H1 (cell line): ENCODE data around the gene DEXI. TPM values are rescaled to one million over a fixed set of nuclear protein-coding genes. Genes with fewer than 3 reads are reported as not detected.

Experiments
- CTCF ChIA-PET: fragments of 300-600 bp; sonication (Branson Sonifier 250); formaldehyde crosslinking; loops from one replicate; lab custom pipeline; 2021; ENCODE audit not compliant: partially characterized antibody; lab: Charles Lee
- POLR2A ChIA-PET: fragments of 300-600 bp; sonication (Branson Sonifier 250); formaldehyde crosslinking; loops from one replicate; lab custom pipeline; 2021; ENCODE audit warnings: inconsistent platforms; ENCODE audit not compliant: partially characterized antibody; lab: Charles Lee
- DNase-seq, 2 experiments: peaks; one replicate each; pipeline versions ENCODE4 v3.0.0 to v3.0.0-alpha.2; 2010 to 2022; ENCODE audit warnings: low spot score in 2 of 2, low read depth in 1 of 2, mixed read lengths in 1 of 2
- FAIRE-seq: peaks from 2 replicates; lab custom pipeline; 2011; peaks lifted over from hg19 to GRCh38; lab: Jason Lieb, UNC
- H2AFZ ChIP-seq: 2 replicates; pipeline ENCODE4 v1.8.1; 2012; ENCODE audit warnings: low read length, inconsistent platforms
- H2AK5ac ChIP-seq: 2 replicates; pipeline ENCODE4 v1.6.1; 2013; ENCODE audit warnings: low read depth, low read length
- H2BK120ac ChIP-seq: replicated peaks from 2 replicates; pipeline ENCODE3; 2013; ENCODE audit warnings: low read depth, low read length, inconsistent platforms
- H2BK12ac ChIP-seq: 2 replicates; pipeline ENCODE4 v1.6.1; 2013; ENCODE audit warnings: low read depth, low read length
- H2BK15ac ChIP-seq: 2 replicates; pipeline ENCODE4 v1.6.1; 2013; ENCODE audit warnings: low read length
- H2BK20ac ChIP-seq: 2 replicates; pipeline ENCODE4 v1.6.1; 2013; ENCODE audit warnings: low read length
- H2BK5ac ChIP-seq: 2 replicates; pipeline ENCODE4 v1.6.1; 2013; ENCODE audit warnings: low read depth, low read length
- H3K14ac ChIP-seq: 2 replicates; pipeline ENCODE4 v1.6.1; 2013; ENCODE audit warnings: inconsistent platforms; ENCODE audit not compliant: insufficient read length
- H3K18ac ChIP-seq: 2 replicates; pipeline ENCODE4 v1.6.1; 2013; ENCODE audit warnings: low read length; ENCODE audit errors: extremely low read depth
- H3K23ac ChIP-seq: 2 replicates; pipeline ENCODE4 v1.6.1; 2013; ENCODE audit warnings: inconsistent platforms; ENCODE audit not compliant: insufficient read length
- H3K23me2 ChIP-seq: 2 replicates; pipeline ENCODE4 v1.6.1; 2013; ENCODE audit warnings: low read depth, low read length
- H3K27ac ChIP-seq: 2 replicates; pipeline ENCODE4 v1.6.1; 2011; ENCODE audit warnings: low read depth, low read length, inconsistent platforms
- H3K27me3 ChIP-seq, 4 experiments: replicated peaks in 1 of 4; 1 replicate in 1 of 4; 2 replicates in 3 of 4; pipeline versions ENCODE4 v1.6.1 to v1.8.1; 2011 to 2013; ENCODE audit warnings: low read length in 3 of 4, mild to moderate bottlenecking in 3 of 4, inconsistent platforms in 2 of 4, mixed read lengths in 2 of 4, moderate library complexity in 1 of 4; ENCODE audit not compliant: control insufficient read depth in 3 of 4, insufficient read depth in 3 of 4; ENCODE audit errors: extremely low read depth in 1 of 4
- H3K36me3 ChIP-seq, 4 experiments: 2 replicates each; pipeline versions ENCODE4 v1.6.1 to v1.8.1; 2011 to 2013; ENCODE audit warnings: mild to moderate bottlenecking in 4 of 4, low read length in 3 of 4, moderate library complexity in 2 of 4, control low read depth in 1 of 4, inconsistent platforms in 1 of 4; ENCODE audit not compliant: insufficient read depth in 4 of 4, control insufficient read depth in 2 of 4
- H3K4ac ChIP-seq: replicated peaks from 2 replicates; pipeline ENCODE3; 2013; ENCODE audit warnings: low read length, low read depth, mixed read lengths, inconsistent platforms; ENCODE audit not compliant: insufficient read length
- H3K4me1 ChIP-seq, 4 experiments: replicated peaks in 1 of 4; 1 replicate in 1 of 4; 2 replicates in 3 of 4; pipeline versions ENCODE4 v1.6.1 to v1.8.1; 2011 to 2013; ENCODE audit warnings: low read length in 3 of 4, inconsistent platforms in 2 of 4, mixed read lengths in 1 of 4; ENCODE audit not compliant: insufficient read depth in 4 of 4, control insufficient read depth in 3 of 4
- H3K4me2 ChIP-seq, 2 experiments: 2 replicates each; pipeline versions ENCODE4 v1.6.1 to v1.8.1; 2011 to 2013; ENCODE audit warnings: low read depth in 2 of 2, low read length in 2 of 2, control low read depth in 1 of 2, inconsistent platforms in 1 of 2, mild to moderate bottlenecking in 1 of 2; ENCODE audit not compliant: insufficient read depth in 1 of 2
- H3K4me3 ChIP-seq, 4 experiments: fragments of 200-600, 300-600 bp in 1 of 4; sonication (generic), shearing (Covaris generic), sonication (Bioruptor Twin) in 1 of 4; 2 replicates each; pipeline versions ENCODE4 v1.5.1 to v1.8.1; 2011 to 2016; ENCODE audit warnings: low read length in 4 of 4, low read depth in 3 of 4, control low read depth in 2 of 4, inconsistent platforms in 2 of 4, mild to moderate bottlenecking in 2 of 4, mixed read lengths in 1 of 4, moderate library complexity in 1 of 4; ENCODE audit not compliant: insufficient read depth in 2 of 4; ENCODE audit errors: extremely low read depth in 1 of 4
- H3K56ac ChIP-seq: replicated peaks from 2 replicates; pipeline ENCODE3; 2013; ENCODE audit warnings: low read depth, mild to moderate bottlenecking, mixed read lengths, low read length, inconsistent platforms; ENCODE audit not compliant: insufficient read length
- H3K79me1 ChIP-seq: 2 replicates; pipeline ENCODE4 v1.6.1; 2013; ENCODE audit warnings: low read depth, low read length, control low read depth
- H3K79me2 ChIP-seq, 2 experiments: 2 replicates each; pipeline versions ENCODE4 v1.6.1 to v1.8.1; 2012 to 2013; ENCODE audit warnings: low read length in 2 of 2, mild to moderate bottlenecking in 2 of 2, inconsistent platforms in 1 of 2; ENCODE audit not compliant: insufficient read depth in 2 of 2, control insufficient read depth in 1 of 2
- H3K9ac ChIP-seq, 4 experiments: replicated peaks in 1 of 4; 1 replicate in 1 of 4; 2 replicates in 3 of 4; pipeline versions ENCODE4 v1.6.1 to v1.8.1; 2011 to 2013; ENCODE audit warnings: low read depth in 3 of 4, low read length in 3 of 4, control low read depth in 2 of 4, mild to moderate bottlenecking in 2 of 4, moderate library complexity in 2 of 4, inconsistent platforms in 1 of 4; ENCODE audit errors: extremely low read depth in 1 of 4
- H3K9me3 ChIP-seq, 2 experiments: 2 replicates each; pipeline versions ENCODE4 v1.6.1 to v1.8.1; 2012 to 2013; ENCODE audit warnings: mild to moderate bottlenecking in 2 of 2, moderate library complexity in 2 of 2, control low read depth in 1 of 2, inconsistent platforms in 1 of 2, low read depth in 1 of 2, low read length in 1 of 2, mixed read lengths in 1 of 2; ENCODE audit not compliant: insufficient read depth in 2 of 2
- H4K20me1 ChIP-seq, 2 experiments: replicated peaks in 1 of 2; 2 replicates each; pipeline versions ENCODE3 to v1.8.1; 2011 to 2013; ENCODE audit warnings: inconsistent platforms in 2 of 2, low read length in 2 of 2, mild to moderate bottlenecking in 1 of 2; ENCODE audit not compliant: insufficient read depth in 2 of 2, control insufficient read depth in 1 of 2
- H4K5ac ChIP-seq: 2 replicates; pipeline ENCODE4 v1.6.1; 2013; ENCODE audit warnings: low read length, low read depth, mixed read lengths, inconsistent platforms; ENCODE audit not compliant: insufficient read length
- H4K8ac ChIP-seq: 2 replicates; pipeline ENCODE4 v1.8.0; 2013; ENCODE audit warnings: mild to moderate bottlenecking, moderate library complexity, low read length, inconsistent platforms; ENCODE audit not compliant: insufficient read depth; ENCODE audit errors: extremely low read depth
- H4K91ac ChIP-seq: replicated peaks from 2 replicates; pipeline ENCODE3; 2013; ENCODE audit warnings: low read length, mixed read lengths, inconsistent platforms; ENCODE audit not compliant: insufficient read length
- ASH2L ChIP-seq: fragments of 200-600, 300-600 bp; sonication (generic); IDR thresholded peaks from one replicate; pipeline ENCODE4 v1.7.1; 2017; ENCODE audit warnings: low read length
- ATF3 ChIP-seq: IDR thresholded peaks from 2 replicates; pipeline ENCODE4 v1.6.1; 2011; ENCODE audit warnings: low read depth, mild to moderate bottlenecking, low read length; ENCODE audit not compliant: insufficient read depth
- BCL11A ChIP-seq, 2 experiments: IDR thresholded peaks; one replicate each; pipeline ENCODE4 v1.6.1; 2011; ENCODE audit warnings: low read depth in 2 of 2, low read length in 2 of 2, mild to moderate bottlenecking in 2 of 2
- CBX8 ChIP-seq: fragments of 300-800, 300-1000 bp; sonication (generic); IDR thresholded peaks from 2 replicates; pipeline ENCODE4 v1.7.1; 2016; ENCODE audit warnings: low read depth, low read length, borderline replicate concordance
- CHD1 ChIP-seq: IDR thresholded peaks from 2 replicates; pipeline ENCODE4 v1.6.1; 2012; ENCODE audit warnings: low read depth, low read length, improper control_type of control experiment
- GTF2F1 ChIP-seq: IDR thresholded peaks from 2 replicates; pipeline ENCODE4 v1.6.1; 2012; ENCODE audit warnings: low read depth, low read length, improper control_type of control experiment, borderline replicate concordance
- KDM1A ChIP-seq: fragments of 200-600, 300-600 bp; sonication (generic); IDR thresholded peaks from 2 replicates; pipeline ENCODE4 v1.7.1; 2016; ENCODE audit warnings: mild to moderate bottlenecking, low read length, borderline replicate concordance
- RXRA ChIP-seq: IDR thresholded peaks from 2 replicates; pipeline ENCODE4 v1.6.1; 2011; ENCODE audit warnings: low read depth, mild to moderate bottlenecking, low read length, moderate library complexity; ENCODE audit not compliant: insufficient read depth
- SIN3A ChIP-seq, 2 experiments: IDR thresholded peaks in 1 of 2; conservative IDR thresholded peaks in 1 of 2; 2 replicates each; pipeline ENCODE4 v1.6.1; 2011 to 2012; ENCODE audit warnings: low read length in 2 of 2, improper control_type of control experiment in 1 of 2, low read depth in 1 of 2, mild to moderate bottlenecking in 1 of 2
- TEAD4 ChIP-seq: IDR thresholded peaks from 2 replicates; pipeline ENCODE4 v1.6.1; 2012; ENCODE audit warnings: low read depth, low read length, inconsistent platforms, mixed read lengths
- WGBS, 2 experiments: shearing (Covaris generic) in 1 of 2; methylation state at CpG; one replicate each; pipeline versions ENCODE4 v1.1.6 to v1.1.7; 2013 to 2015; ENCODE audit warnings: low lambda C conversion rate in 2 of 2, mixed read lengths in 2 of 2, inconsistent platforms in 1 of 2, low coverage in 1 of 2, missing lambda C conversion rate in 1 of 2; ENCODE audit not compliant: insufficient replicate concordance in 2 of 2, insufficient coverage in 1 of 2, insufficient read length in 1 of 2; ENCODE audit errors: extremely low coverage in 1 of 2, missing lambda C conversion rate in 1 of 2; 5-methylcytosine and 5-hydroxymethylcytosine counted together
- polyA plus RNA-seq, 7 experiments: library from polyadenylated mRNA; depleted of rRNA in 3 of 7; stranded (reverse) in 5 of 7; unstranded in 2 of 7; fragments of >200 nt in 5 of 7; fragments of 200-250 nt in 2 of 7; gene quantifications; 1 replicate in 5 of 7; 2 replicates in 1 of 7; 4 replicates in 1 of 7; pipeline versions ENCODE4 v1.2.1 to v1.2.3, GENCODE V29; 2011 to 2013; ENCODE audit warnings: missing spikeins in 2 of 7, mixed read lengths in 2 of 7
- total RNA-seq: library from RNA; stranded (reverse); fragmentation: NEBNext Ultra II Directional; extraction: Animal tissue kit (Norgen Biotek cat#: 25700); gene quantifications from 2 replicates; pipeline ENCODE4 v1.2.1, GENCODE V29; 2021
- TF ChIP-seq, protein P1 (sequence below): IDR thresholded peaks from 2 replicates; pipeline ENCODE4 v1.6.1; 2011; ENCODE audit warnings: low read length, improper control_type of control experiment

The DEXI gene
- total and polyA plus RNA-seq, 2 of the 8 experiments (the other 6 are each of a cell fraction or from before 2014, with no cell fraction given), result 39.5 to 47.3 TPM

GRCh38 chr16:10920726-10921427 is 21.4 kb downstream of the DEXI start:
- FAIRE-seq, result no peak
- no peak overlapping the region for H3K18ac ChIP-seq
- DNase-seq, result no peak
- POLR2A ChIA-PET, result no interaction called here
- no peak overlapping the region for H2BK12ac ChIP-seq
- no peak overlapping the region for H3K27ac ChIP-seq
- TF ChIP-seq SIN3A (conservative IDR thresholded peaks at IDR 0.05 in 1 of 2, IDR thresholded peaks at IDR 0.05 in 1 of 2; ENCODE audit: low read depth in 1 of 2, low read length in 2 of 2) (no peak), ASH2L (no peak), CBX8 (no peak), TEAD4 (no peak), CHD1 (no peak), BCL11A (IDR thresholded peaks at IDR 0.05; ENCODE audit: low read depth in 2 of 2, low read length in 2 of 2) (no peak), RXRA (no peak), KDM1A (no peak), GTF2F1 (no peak), ATF3 (no peak)
- TF ChIP-seq, protein P1, sequence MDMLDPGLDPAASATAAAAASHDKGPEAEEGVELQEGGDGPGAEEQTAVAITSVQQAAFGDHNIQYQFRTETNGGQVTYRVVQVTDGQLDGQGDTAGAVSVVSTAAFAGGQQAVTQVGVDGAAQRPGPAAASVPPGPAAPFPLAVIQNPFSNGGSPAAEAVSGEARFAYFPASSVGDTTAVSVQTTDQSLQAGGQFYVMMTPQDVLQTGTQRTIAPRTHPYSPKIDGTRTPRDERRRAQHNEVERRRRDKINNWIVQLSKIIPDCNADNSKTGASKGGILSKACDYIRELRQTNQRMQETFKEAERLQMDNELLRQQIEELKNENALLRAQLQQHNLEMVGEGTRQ, result no peak
- no peak overlapping the region for H3K9ac ChIP-seq
- CTCF ChIA-PET, result interaction anchor here (0.9 to 8.1 kb wide), 6 partner anchors 11 to 175 kb away, joined by 3 to 82 read pairs (median 3); no protein-coding TSS in a partner anchor
- no peak overlapping the region for H2BK20ac ChIP-seq
- H3K79me1 ChIP-seq, result no peaks in the 10 kb centered on the region
- no peak overlapping the region for H4K91ac ChIP-seq
- H3K4ac ChIP-seq, result no peak overlapping the region
- H3K23ac ChIP-seq, result no peak overlapping the region
- H2AFZ ChIP-seq, result no peak overlapping the region
- H4K8ac ChIP-seq, result no peak overlapping the region
- no peaks in the 10 kb centered on the region for H3K23me2 ChIP-seq
- H3K36me3 ChIP-seq, result no peaks in the 10 kb centered on the region
- no peak overlapping the region for H3K14ac ChIP-seq
- H3K56ac ChIP-seq, result no peak overlapping the region
- peaks cover 0 to 8% (median 0%) of the 10 kb centered on the region in 4 experiments; a peak in 2 of 7 replicates for H3K4me1 ChIP-seq
- no peak overlapping the region for H2BK120ac ChIP-seq
- peaks cover 0 to 3% (median 0%) of the 10 kb centered on the region in 4 experiments; a peak in 1 of 7 replicates for H3K27me3 ChIP-seq
- peaks cover 0 to 5% of the 10 kb centered on the region in 2 experiments for H4K20me1 ChIP-seq
- H2AK5ac ChIP-seq, result no peak overlapping the region
- 88% methylated on average over 15 of the region's 15 CpGs; no CpG with 5 or more reads in 1 of the 2 experiments for WGBS, 2 experiments
- no peak overlapping the region for H3K4me3 ChIP-seq
- H2BK15ac ChIP-seq, result no peak overlapping the region
- H2BK5ac ChIP-seq, result no peak overlapping the region
- no peak overlapping the region for H4K5ac ChIP-seq
- no peak overlapping the region for H3K4me2 ChIP-seq
- no peaks in the 10 kb centered on the region for H3K9me3 ChIP-seq
- H3K79me2 ChIP-seq, result no peaks in the 10 kb centered on the region
